HUES64 (cell line): ENCODE results near the gene STK39.

Source experiments
- H3K27ac ChIP-seq: 2 replicates; pipeline ENCODE4 v1.7.0; 2013; ENCODE audit warnings: low read depth, low read length, inconsistent platforms
- H3K27me3 ChIP-seq: 2 replicates; pipeline ENCODE4 v1.6.1; 2013; ENCODE audit warnings: mild to moderate bottlenecking, low read length; ENCODE audit not compliant: insufficient read depth
- H3K36me3 ChIP-seq: 2 replicates; pipeline ENCODE4 v1.6.1; 2013; ENCODE audit warnings: mild to moderate bottlenecking, low read length; ENCODE audit not compliant: insufficient read depth
- H3K4me1 ChIP-seq: 2 replicates; pipeline ENCODE4 v1.6.1; 2013; ENCODE audit warnings: mild to moderate bottlenecking, low read length, moderate library complexity; ENCODE audit not compliant: insufficient read depth
- H3K4me3 ChIP-seq: 2 replicates; pipeline ENCODE4 v1.5.1; 2013; ENCODE audit warnings: mild to moderate bottlenecking, low read length, moderate library complexity
- H3K9ac ChIP-seq: 2 replicates; pipeline ENCODE4 v1.6.1; 2013; ENCODE audit warnings: mild to moderate bottlenecking, low read depth, low read length
- H3K9me3 ChIP-seq: 2 replicates; pipeline ENCODE4 v1.6.1; 2013; ENCODE audit warnings: low read depth, low read length; ENCODE audit not compliant: insufficient read depth
- WGBS: fragments of 150-250, 120-280 bp; methylation state at CpG from one replicate; pipeline ENCODE4 v1.1.7; 2013; ENCODE audit warnings: missing lambda C conversion rate; 5-methylcytosine and 5-hydroxymethylcytosine counted together

STK39 gene

DNA sequence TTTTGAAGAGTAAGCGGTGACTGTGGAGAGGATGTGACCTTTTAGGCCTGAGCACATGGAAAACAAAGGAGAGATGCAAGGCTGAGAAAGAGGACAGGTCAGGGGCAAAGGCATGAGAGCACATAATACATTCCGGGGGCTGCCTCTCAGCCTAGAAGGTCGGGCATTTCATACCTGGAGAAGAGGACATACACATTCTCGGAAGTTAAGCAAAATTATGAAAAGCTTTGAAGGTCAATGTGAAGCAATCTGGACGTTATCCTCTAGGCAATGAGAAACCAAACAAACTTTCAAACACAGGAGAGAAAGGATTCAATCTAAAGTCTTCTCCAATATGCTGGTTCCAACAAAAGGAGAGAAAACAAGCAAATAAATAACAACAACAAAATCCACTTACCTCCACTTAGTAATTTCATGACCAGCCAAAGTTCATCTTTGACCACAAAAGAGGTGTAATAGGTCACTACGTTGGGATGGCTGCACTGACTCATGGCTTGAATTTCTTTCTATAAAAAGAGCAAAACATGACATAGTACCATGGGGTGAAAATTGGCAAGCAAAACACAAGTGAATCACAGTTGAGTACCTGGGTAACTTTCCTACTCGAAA is 80.4 kb downstream of the STK39 start:
- Histone ChIP-seq H3K36me3 (peaks cover 9% of the 10 kb centered on the region; the same call in 1 of the 2 replicates), H3K27ac (no peak overlapping the region), H3K4me1 (peaks cover 24% of the 10 kb centered on the region), H3K9me3 (no peaks in the 10 kb centered on the region), H3K27me3 (no peaks in the 10 kb centered on the region), H3K4me3 (no peak overlapping the region), H3K9ac (no peak overlapping the region)
- WGBS, result 94% methylated on average over 7 of the region's 7 CpGs

DNA sequence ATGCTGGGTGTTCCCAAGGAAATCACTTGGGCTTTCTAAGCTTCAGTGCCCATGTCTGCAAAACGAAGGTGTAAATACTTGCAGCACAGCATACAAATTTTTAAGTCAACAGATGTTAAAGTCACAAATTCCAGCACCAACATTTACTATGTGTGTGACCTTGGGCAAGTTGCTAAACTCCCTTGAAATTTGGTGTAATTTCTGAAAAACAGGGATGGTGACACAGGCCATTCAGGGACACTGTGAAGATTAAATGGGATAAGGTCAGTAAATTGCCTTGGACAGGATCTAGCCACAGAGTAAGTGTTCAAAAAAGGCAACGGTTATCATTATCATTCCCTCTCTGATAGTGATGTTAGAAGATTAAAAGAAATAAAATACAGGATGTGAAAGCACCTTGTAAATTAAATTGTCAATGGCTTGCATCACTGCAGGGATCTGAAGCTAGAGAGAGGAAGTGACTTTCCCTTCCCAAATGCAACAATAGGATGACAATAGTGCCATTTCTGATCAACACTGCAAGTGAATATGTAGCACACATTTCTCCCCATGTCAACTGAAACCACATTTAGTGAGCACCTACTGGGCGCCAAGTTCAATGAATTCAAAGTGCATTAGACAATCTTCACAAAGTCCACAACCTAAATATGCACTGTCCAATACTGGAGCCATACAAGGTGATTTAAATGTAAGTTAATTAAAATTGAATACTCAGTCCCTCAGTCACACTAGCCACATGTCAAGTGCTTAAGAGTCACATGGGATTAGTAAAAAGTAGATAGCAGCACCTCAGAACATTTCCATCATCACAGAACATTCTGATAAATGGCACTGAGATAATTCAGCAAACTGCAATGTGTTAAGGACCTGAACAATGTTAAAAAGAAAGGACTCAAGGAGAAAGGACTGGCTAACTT is 81.2 kb downstream of the STK39 start:
- H3K27me3 ChIP-seq, result no peaks in the 10 kb centered on the region
- H3K36me3 ChIP-seq, result peaks cover 9% of the 10 kb centered on the region; the same call in 1 of the 2 replicates
- no peak overlapping the region for H3K9ac ChIP-seq
- H3K27ac ChIP-seq, result no peak overlapping the region
- peaks cover 27% of the 10 kb centered on the region for H3K4me1 ChIP-seq
- WGBS, result 86% methylated on average over 3 of the region's 3 CpGs
- H3K4me3 ChIP-seq, result no peak overlapping the region
- H3K9me3 ChIP-seq, result no peaks in the 10 kb centered on the region

DNA sequence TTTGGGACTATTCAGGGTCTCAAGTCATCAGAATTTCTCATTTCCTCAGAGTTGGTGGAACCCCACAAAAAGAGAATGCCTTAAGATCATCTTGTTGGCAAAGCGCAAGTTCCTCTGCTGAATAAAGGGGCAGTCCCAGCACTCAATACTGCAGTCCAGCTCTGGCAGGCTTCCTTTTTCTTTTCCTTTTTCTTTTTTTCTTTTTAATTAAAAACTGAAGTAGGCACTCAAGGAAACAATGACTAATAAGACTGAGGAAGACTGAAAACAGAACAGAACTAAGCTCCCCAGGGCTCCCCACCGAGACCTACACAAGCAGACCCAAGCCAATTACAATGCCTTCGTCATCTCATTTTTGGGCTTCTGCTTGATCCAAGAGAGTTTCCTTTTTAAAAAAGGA is 82.0 kb downstream of the STK39 start:
- Histone ChIP-seq H3K4me3 (no peak overlapping the region), H3K4me1 (peaks cover 30% of the 10 kb centered on the region), H3K9me3 (no peaks in the 10 kb centered on the region), H3K27ac (peak overlapping the region; percentile 66), H3K27me3 (no peaks in the 10 kb centered on the region), H3K9ac (peak overlapping the region; percentile 39; the same call in 1 of the 2 replicates), H3K36me3 (peaks cover 9% of the 10 kb centered on the region; the same call in 1 of the 2 replicates)
- 69% methylated on average over 3 of the region's 3 CpGs for WGBS

DNA sequence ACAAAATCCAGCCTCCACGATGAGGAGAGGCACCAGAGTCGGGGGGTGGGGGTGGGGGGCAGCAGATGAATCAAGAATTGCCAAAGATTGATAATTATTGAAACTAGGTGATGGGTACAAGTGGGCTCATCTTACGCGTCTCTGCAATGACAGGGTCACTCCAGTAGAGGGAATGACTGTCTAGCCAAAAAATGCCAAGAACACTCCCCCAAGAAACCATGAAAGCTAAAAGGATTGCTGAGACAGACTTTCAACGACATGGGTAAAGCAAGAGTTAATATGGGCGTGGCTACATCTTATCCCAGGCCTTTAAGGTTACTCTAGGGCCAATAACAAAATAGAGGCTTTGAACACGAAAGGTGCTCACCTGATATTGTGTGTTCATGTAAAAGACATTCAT is 86.5 kb downstream of the STK39 start:
- H3K9ac ChIP-seq, result no peak overlapping the region
- H3K27me3 ChIP-seq, result no peaks in the 10 kb centered on the region
- peaks cover 9% of the 10 kb centered on the region; the same call in 1 of the 2 replicates for H3K36me3 ChIP-seq
- H3K9me3 ChIP-seq, result no peaks in the 10 kb centered on the region
- H3K4me3 ChIP-seq, result no peak overlapping the region
- H3K27ac ChIP-seq, result no peak overlapping the region
- 62% methylated on average over 7 of the region's 7 CpGs for WGBS
- H3K4me1 ChIP-seq, result peaks cover 17% of the 10 kb centered on the region

DNA sequence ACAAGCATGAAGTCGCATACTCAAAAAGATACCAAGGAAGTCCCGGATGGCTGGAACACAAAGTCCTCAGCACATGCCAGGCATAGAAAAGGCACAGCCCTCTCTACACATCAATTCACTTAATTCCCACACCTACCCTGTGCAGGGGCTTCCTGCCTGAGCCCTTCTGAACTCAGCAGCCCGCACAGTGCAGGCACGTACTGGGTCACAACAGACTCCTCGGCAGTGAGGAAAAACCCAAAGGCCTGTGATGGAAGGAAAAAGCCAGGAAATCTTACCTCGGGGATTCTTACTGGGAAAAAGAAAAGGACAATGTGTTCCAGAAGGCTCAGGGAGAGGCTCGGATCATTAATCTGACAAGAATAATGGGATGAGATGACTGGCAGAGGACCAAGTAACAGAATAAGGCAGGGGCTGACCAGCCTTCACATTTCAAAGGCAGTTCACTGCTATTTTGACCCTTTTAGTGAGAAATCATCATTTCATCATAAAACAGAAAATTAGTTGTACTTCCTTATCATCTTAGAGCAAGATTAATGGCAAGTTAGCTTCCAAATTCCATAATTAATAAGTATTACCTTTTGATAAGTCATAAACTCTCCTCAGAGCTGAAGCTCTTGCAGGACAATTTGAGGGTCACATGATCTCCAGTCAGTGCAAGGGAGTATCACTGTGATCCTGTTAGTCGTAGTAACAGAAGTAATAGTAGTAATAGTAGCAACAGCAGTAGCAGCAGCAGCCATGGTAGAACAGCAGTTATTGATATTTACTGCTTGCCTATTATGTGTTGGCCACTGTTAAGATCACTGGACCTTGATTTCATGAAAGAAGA is 87.4 kb downstream of the STK39 start:
- Histone ChIP-seq H3K4me3 (no peak overlapping the region), H3K27me3 (no peaks in the 10 kb centered on the region), H3K4me1 (peaks cover 8% of the 10 kb centered on the region), H3K27ac (no peak overlapping the region), H3K9ac (no peak overlapping the region), H3K36me3 (peaks cover 9% of the 10 kb centered on the region; the same call in 1 of the 2 replicates), H3K9me3 (no peaks in the 10 kb centered on the region)
- 93% methylated on average over 8 of the region's 8 CpGs for WGBS

DNA sequence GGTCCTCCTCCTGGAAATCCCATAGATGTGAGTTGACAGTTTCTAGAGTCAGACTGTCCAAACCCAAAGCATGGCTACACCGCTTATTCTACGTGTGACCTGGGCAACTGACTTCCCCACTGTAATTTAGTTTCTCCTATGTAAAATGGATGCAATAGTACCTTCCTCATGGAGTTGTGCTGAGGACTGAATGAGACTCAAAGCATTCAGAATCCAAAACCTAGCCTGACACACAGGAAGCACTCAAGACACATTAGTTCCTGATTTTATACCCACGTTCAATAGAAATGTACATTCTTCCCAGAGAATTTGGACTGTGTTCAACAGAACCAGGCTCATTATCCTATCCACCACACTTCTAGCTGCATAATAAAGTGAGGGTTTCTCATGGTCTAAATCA is 88.8 kb downstream of the STK39 start:
- peaks cover 7% of the 10 kb centered on the region; the same call in 1 of the 2 replicates for H3K36me3 ChIP-seq
- no peak overlapping the region for H3K4me3 ChIP-seq
- H3K9ac ChIP-seq, result no peak overlapping the region
- peaks cover 6% of the 10 kb centered on the region for H3K4me1 ChIP-seq
- no peaks in the 10 kb centered on the region for H3K27me3 ChIP-seq
- 83% methylated on average over 3 of the region's 3 CpGs for WGBS
- no peaks in the 10 kb centered on the region for H3K9me3 ChIP-seq
- no peak overlapping the region for H3K27ac ChIP-seq

DNA sequence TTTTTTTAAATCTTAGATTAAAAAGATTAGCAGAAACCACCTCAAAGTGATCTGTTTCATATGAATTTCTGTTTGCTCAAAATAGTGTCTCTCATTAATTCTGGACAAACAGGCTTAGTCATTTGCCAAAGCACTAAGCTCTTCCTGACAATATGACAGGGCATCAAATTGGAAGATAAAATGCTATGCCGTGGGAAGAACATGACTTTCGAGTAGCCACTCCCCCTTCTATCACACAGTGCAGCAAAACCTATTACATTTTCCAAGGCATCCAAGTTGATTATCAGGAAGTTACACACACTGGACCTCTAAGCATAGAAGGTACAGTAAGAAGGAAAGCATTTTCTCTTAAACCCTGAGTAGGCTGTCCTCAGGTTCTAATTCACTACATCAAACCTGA is 89.5 kb downstream of the STK39 start:
- no peak overlapping the region for H3K4me3 ChIP-seq
- 0 out of 2 replicates have a peak, but pooled peaks cover under 1% of the 10 kb centered on the region for H3K36me3 ChIP-seq
- H3K27ac ChIP-seq, result no peak overlapping the region
- WGBS, result 100% methylated on average over 2 of the region's 2 CpGs
- H3K9ac ChIP-seq, result no peak overlapping the region
- H3K9me3 ChIP-seq, result no peaks in the 10 kb centered on the region
- peaks cover 10% of the 10 kb centered on the region for H3K4me1 ChIP-seq
- no peaks in the 10 kb centered on the region for H3K27me3 ChIP-seq

DNA sequence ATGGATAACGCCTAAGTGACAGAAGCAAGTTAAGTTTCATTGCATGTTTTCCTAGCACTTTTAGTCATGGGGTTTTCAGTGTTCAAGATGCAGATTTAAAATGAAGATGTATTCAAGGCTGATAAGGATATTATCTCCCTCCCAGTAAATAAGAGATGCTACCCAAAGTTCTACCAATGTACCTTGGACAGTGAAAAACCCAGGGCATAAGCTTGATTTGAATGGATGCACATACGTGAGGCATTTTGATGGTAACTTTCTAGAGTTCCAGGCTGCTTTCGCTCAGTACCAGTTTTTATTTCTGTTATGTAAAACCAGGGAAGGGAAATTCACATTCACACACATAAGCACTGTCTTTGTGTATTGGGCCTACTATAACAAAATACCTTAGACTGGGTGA is 90.3 kb downstream of the STK39 start:
- Histone ChIP-seq H3K9ac (no peak overlapping the region), H3K27ac (no peak overlapping the region), H3K9me3 (no peaks in the 10 kb centered on the region), H3K4me1 (peaks cover 10% of the 10 kb centered on the region), H3K27me3 (no peaks in the 10 kb centered on the region), H3K36me3 (no peaks in the 10 kb centered on the region), H3K4me3 (no peak overlapping the region)
- 91% methylated on average over 3 of the region's 3 CpGs for WGBS

DNA sequence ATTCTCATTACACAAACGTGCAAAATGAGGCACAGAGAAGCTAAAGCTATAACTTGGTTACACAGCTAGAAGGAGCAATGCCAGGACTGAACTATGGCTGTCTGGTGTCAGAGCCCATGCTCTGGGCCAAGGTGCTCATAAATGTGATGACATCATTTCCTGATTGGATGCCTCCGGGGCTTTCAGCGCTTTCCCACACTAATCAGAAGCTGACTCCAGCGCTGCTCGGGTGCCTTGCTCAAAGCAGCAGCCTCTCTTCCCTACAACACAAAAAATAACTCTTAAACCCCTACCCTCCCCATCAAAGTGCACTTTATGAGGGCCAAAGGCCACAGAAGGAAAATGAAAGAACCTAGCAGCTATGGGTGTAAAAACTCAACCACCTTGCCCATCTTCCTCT is 90.7 kb downstream of the STK39 start:
- no peaks in the 10 kb centered on the region for H3K9me3 ChIP-seq
- H3K27me3 ChIP-seq, result no peaks in the 10 kb centered on the region
- H3K27ac ChIP-seq, result no peak overlapping the region
- peaks cover 10% of the 10 kb centered on the region for H3K4me1 ChIP-seq
- no peak overlapping the region for H3K4me3 ChIP-seq
- H3K9ac ChIP-seq, result no peak overlapping the region
- 87% methylated on average over 5 of the region's 5 CpGs for WGBS
- no peaks in the 10 kb centered on the region for H3K36me3 ChIP-seq

DNA sequence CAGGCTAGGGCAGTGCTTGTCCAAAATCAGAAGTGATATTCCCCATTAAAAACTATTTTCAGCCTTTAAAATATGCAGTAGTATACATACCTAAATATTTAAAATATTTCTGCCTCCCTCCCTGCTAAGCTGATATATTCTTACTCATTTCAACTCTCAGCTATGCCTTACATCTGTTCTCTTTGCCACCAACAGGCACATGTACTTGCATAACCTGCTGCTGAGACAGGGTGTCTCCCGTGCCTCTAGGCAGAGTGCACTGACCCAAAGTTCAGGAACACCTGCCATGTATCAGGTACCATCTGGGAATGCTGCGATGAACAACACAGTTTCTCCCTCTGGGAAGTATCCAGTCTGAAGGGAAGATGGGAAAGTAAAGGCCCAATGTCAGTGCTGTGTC is 91.7 kb downstream of the STK39 start:
- H3K4me3 ChIP-seq, result no peak overlapping the region
- H3K27ac ChIP-seq, result no peak overlapping the region

DNA sequence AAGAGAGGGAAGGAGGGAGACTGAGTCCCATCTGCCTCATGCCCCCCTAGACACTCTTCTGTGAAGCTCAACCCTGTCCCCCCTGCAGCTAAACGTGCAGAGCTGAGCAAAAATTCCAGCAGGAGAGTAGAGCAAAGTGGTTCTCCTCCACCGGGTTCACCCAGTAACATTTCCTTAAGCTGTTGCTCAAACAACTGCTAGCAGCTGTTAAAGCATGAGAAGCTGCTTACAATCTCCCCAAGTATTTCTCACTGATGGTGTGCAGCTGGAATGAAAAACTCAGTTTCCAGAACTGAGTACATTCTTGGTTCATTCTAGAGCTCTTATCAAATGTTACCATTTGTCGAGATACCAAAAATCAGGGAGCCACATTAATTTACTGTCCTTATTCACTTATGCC is 92.3 kb downstream of the STK39 start:
- WGBS, result 86% methylated on average over 3 of the region's 3 CpGs
- no peak overlapping the region for H3K27ac ChIP-seq

More for the DNA sequence above, 91.7 kb downstream of the STK39 start:
- Histone ChIP-seq H3K36me3 (no peaks in the 10 kb centered on the region), H3K9ac (no peak overlapping the region), H3K4me1 (peaks cover 4% of the 10 kb centered on the region; the same call in 1 of the 2 replicates), H3K27me3 (no peaks in the 10 kb centered on the region), H3K9me3 (no peaks in the 10 kb centered on the region)
- 98% methylated on average over 2 of the region's 2 CpGs for WGBS

More for the DNA sequence above, 92.3 kb downstream of the STK39 start:
- Histone ChIP-seq H3K9ac (no peak overlapping the region), H3K4me1 (peaks cover 4% of the 10 kb centered on the region; the same call in 1 of the 2 replicates), H3K9me3 (no peaks in the 10 kb centered on the region), H3K4me3 (no peak overlapping the region), H3K36me3 (no peaks in the 10 kb centered on the region), H3K27me3 (no peaks in the 10 kb centered on the region)
